Transverse colon (tissue), 4 donors: ENCODE results near the gene TRIM44.

Experiments
- EP300 ChIP-seq: sonication (generic); formaldehyde crosslinking; IDR thresholded peaks from one replicate; pipeline ENCODE4 v1.6.1; 2017; ENCODE audit warnings: antibody characterized with exemption, low read depth
- POLR2A ChIP-seq: fragments of 450-650 bp; IDR thresholded peaks from one replicate; pipeline ENCODE4 v1.6.1; 2016; ENCODE audit warnings: antibody characterized with exemption, mild to moderate bottlenecking, moderate library complexity
- POLR2AphosphoS5 ChIP-seq, 3 donors: sonication (generic); formaldehyde crosslinking; IDR thresholded peaks; one replicate each; pipeline ENCODE4 v1.6.1; 2016; ENCODE audit warnings: antibody characterized with exemption in 3 of 3
- TF ChIP-seq, protein P1 (sequence below), 5 experiments: fragments of 200-600 bp in 3 of 5; fragments of 450-650 bp in 2 of 5; sonication (generic) in 3 of 5; IDR thresholded peaks; 1 replicate in 2 of 5; 2 replicates in 3 of 5; pipeline ENCODE4 v1.5.1; 2016 to 2017; ENCODE audit warnings: antibody characterized with exemption in 5 of 5, inconsistent platforms in 3 of 5, mild to moderate bottlenecking in 2 of 5, moderate library complexity in 1 of 5

DNA sequence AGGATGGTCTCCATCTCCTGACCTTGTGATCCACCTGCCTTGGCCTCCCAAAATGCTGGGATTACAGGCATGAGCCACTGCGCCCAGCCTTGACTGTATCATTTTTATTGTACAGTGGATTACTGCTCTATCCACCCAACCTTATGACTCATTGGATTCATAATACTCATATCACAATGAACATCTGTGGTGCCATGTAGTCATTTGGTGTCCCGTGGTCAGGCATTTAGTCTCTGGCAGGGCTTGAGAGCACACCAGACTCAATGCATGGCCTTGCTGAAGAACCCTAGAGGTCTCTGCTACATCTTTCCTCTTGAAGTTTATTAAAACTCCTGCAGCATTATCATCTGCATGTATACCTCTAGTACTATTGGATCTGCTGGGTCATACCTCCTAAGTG is 183.3 kb downstream of the TRIM44 start:
- TF ChIP-seq POLR2A, result no peak
- no peak for TF ChIP-seq POLR2AphosphoS5 (IDR thresholded peaks at IDR 0.05)
- TF ChIP-seq, protein P1, sequence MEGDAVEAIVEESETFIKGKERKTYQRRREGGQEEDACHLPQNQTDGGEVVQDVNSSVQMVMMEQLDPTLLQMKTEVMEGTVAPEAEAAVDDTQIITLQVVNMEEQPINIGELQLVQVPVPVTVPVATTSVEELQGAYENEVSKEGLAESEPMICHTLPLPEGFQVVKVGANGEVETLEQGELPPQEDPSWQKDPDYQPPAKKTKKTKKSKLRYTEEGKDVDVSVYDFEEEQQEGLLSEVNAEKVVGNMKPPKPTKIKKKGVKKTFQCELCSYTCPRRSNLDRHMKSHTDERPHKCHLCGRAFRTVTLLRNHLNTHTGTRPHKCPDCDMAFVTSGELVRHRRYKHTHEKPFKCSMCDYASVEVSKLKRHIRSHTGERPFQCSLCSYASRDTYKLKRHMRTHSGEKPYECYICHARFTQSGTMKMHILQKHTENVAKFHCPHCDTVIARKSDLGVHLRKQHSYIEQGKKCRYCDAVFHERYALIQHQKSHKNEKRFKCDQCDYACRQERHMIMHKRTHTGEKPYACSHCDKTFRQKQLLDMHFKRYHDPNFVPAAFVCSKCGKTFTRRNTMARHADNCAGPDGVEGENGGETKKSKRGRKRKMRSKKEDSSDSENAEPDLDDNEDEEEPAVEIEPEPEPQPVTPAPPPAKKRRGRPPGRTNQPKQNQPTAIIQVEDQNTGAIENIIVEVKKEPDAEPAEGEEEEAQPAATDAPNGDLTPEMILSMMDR (IDR thresholded peaks at IDR 0.05), result no peak
- TF ChIP-seq EP300, result no peak
